ENCODE data around the gene ERGIC3. TPM values are rescaled to one million over a fixed set of nuclear protein-coding genes. Genes with fewer than 3 reads are reported as not detected.

Gene ERGIC3
- total and polyA plus RNA-seq, 2 of the 13 experiments (the other 11 are each of a cell fraction or from before 2014, with no cell fraction given), result 407 to 670 TPM

- Histone ChIP-seq H3K27ac (ENCODE audit: extremely low read length, insufficient read depth, low read length) (no peak overlapping the region), H3K27me3 (ENCODE audit: control insufficient read depth in 1 of 2, insufficient read depth in 2 of 2, low read length in 2 of 2) (no peaks in the 10 kb centered on the region), H3K4me3 (replicated peaks in 1 of 3; ENCODE audit: insufficient read depth in 1 of 3, low read depth in 2 of 3, low read length in 3 of 3) (no peak overlapping the region), H3K36me3 (replicated peaks in 1 of 2; ENCODE audit: control insufficient read depth in 1 of 2, insufficient read depth in 2 of 2, low read length in 2 of 2) (peaks cover 77 to 97% of the 10 kb centered on the region in 2 experiments), H4K20me1 (ENCODE audit: insufficient read depth, low read length) (no peaks in the 10 kb centered on the region), H2AFZ (ENCODE audit: low read length) (no peak overlapping the region), H3K4me2 (ENCODE audit: low read depth, low read length) (no peak overlapping the region), H3K9me3 (ENCODE audit: low read length) (no peaks in the 10 kb centered on the region), H3K79me2 (ENCODE audit: insufficient read depth, low read length) (no peaks in the 10 kb centered on the region), H3K4me1 (ENCODE audit: insufficient read depth, low read length) (no peaks in the 10 kb centered on the region), H3K9ac (ENCODE audit: insufficient read depth, low read depth, low read length) (no peak overlapping the region)
- BruUV-seq (replicated peaks), result no TSS peak
- no peak for DNase-seq (ENCODE audit: low spot score)
- WGBS (ENCODE audit: low lambda C conversion rate), result 99% methylated on average over 9 of the region's 9 CpGs
- POLR2A ChIA-PET, result no interaction called here
- intact Hi-C loops (cut with micrococcal nuclease; ENCODE audit: unreplicated experiment), result no loop called here
- CTCF ChIA-PET (ENCODE audit: low intra/inter-chr PET ratio, low total read pairs), result no interaction called here
- FAIRE-seq, result no peak
- no peak for ATAC-seq
- in situ Hi-C loops (cut with HindIII; ENCODE audit: extremely low pct_ligation_motif_present, low pct_unique_long_range_greater_than_20kb), result no loop called here
- no peak for TF ChIP-seq SSRP1 (CRISPR knock-in tag; IDR thresholded peaks at IDR 0.05)
- no peak for TF ChIP-seq SMAD3 (CRISPR knock-in tag; IDR thresholded peaks at IDR 0.05)
- no peak for TF ChIP-seq ZNF839 (CRISPR knock-in tag; IDR thresholded peaks at IDR 0.05; ENCODE audit: borderline replicate concordance)
- TF ChIP-seq ZBTB44 (CRISPR knock-in tag; IDR thresholded peaks at IDR 0.05), result no peak
- peak; percentile 43 for TF ChIP-seq AGO2 (optimal IDR thresholded peaks at IDR 0.05; ENCODE audit: low read depth, low read length)
- TF ChIP-seq ZNF34 (CRISPR knock-in tag; IDR thresholded peaks at IDR 0.05; ENCODE audit: borderline replicate concordance), result no peak
- no peak for TF ChIP-seq POGK (CRISPR knock-in tag; conservative IDR thresholded peaks at IDR 0.05)
- no peak for TF ChIP-seq AFF4 (CRISPR knock-in tag; IDR thresholded peaks at IDR 0.05)
- no peak for TF ChIP-seq SOX6 (IDR thresholded peaks at IDR 0.05)
- no peak for TF ChIP-seq SOX6 (CRISPR knock-in tag; IDR thresholded peaks at IDR 0.05)
- TF ChIP-seq ZNF280B (CRISPR knock-in tag; IDR thresholded peaks at IDR 0.05; ENCODE audit: borderline replicate concordance), result 0 out of 2 replicates have a peak, but pooled peaks have one; percentile 31
- TF ChIP-seq ZNF552 (CRISPR knock-in tag; IDR thresholded peaks at IDR 0.05; ENCODE audit: borderline replicate concordance), result no peak
- 0 out of 2 replicates have a peak, but pooled peaks have one; percentile 41 for TF ChIP-seq DZIP1 (CRISPR knock-in tag; IDR thresholded peaks at IDR 0.05)
Measured at GRCh38 chr20:35497780-35498189, 44.1 kb upstream of the ERGIC3 start.
